ENCODE measurements around the gene PACSIN1. TPM values are rescaled to one million over a fixed set of nuclear protein-coding genes. Genes with fewer than 3 reads are reported as not detected.

PACSIN1 gene
- polyA plus RNA-seq, 1 donor (not counting 4 experiments of a cell fraction or from before 2014, with no cell fraction given) = not detected

DNA sequence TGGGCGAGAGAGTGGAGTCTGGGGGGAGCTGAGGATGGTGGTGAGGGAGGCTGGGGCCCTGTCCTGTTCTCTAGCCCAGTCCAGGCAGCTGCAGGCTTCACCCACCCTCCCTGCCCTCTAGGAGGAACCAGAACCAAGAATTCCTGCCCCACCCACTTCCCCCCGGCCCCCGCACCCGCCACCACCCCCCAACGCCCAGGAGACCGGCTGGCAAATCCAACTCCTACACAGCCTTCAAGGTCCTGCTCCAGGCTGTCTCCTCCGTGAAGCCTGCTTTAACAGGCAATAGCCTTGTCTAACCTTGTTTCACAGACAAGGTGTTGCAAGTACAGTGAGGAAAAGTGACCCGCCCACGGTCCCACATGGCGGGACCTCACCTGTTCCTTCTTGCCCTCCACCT is 87.9 kb downstream of the PACSIN1 start:
- no peak for FAIRE-seq
- no peak overlapping the region for H3K4me3 ChIP-seq (ENCODE audit: control insufficient read depth in 2 of 3, extremely low read depth in 1 of 3, insufficient read depth in 2 of 3, low read depth in 1 of 3, low read length in 3 of 3)
- no peak overlapping the region for H3K9ac ChIP-seq (ENCODE audit: control insufficient read depth, extremely low read depth, insufficient read depth, low read length)
- H2AFZ ChIP-seq (ENCODE audit: control insufficient read depth, low read length) = no peak overlapping the region
- H3K36me3 ChIP-seq (ENCODE audit: control insufficient read depth in 2 of 2, extremely low read depth in 1 of 2, insufficient read depth in 2 of 2, low read length in 2 of 2) = no peaks in the 10 kb centered on the region
- dilution Hi-C loops (cut with MboI; ENCODE audit: extremely low pct_ligation_motif_present, low sequenced_read_pairs) = no loop called here
- no peaks in the 10 kb centered on the region for H3K9me3 ChIP-seq (ENCODE audit: control insufficient read depth, low read depth, low read length)
- no peaks in the 10 kb centered on the region for H3K9me1 ChIP-seq (ENCODE audit: control insufficient read depth, extremely low read depth, insufficient read depth, low read length)
- H4K20me1 ChIP-seq (ENCODE audit: control insufficient read depth, extremely low read depth, insufficient read depth, low read length) = no peaks in the 10 kb centered on the region
- peaks cover 3% of the 10 kb centered on the region for H3K27me3 ChIP-seq (ENCODE audit: control insufficient read depth, extremely low read depth, insufficient read depth, low read length)
- H3K79me2 ChIP-seq (ENCODE audit: control insufficient read depth, insufficient read depth, low read length) = no peaks in the 10 kb centered on the region
- DNase-seq (ENCODE audit: low read depth, low spot score) = no peak
- TF ChIP-seq EZH2 (IDR thresholded peaks at IDR 0.05; ENCODE audit: low read length) = no peak
- TF ChIP-seq, protein P1, sequence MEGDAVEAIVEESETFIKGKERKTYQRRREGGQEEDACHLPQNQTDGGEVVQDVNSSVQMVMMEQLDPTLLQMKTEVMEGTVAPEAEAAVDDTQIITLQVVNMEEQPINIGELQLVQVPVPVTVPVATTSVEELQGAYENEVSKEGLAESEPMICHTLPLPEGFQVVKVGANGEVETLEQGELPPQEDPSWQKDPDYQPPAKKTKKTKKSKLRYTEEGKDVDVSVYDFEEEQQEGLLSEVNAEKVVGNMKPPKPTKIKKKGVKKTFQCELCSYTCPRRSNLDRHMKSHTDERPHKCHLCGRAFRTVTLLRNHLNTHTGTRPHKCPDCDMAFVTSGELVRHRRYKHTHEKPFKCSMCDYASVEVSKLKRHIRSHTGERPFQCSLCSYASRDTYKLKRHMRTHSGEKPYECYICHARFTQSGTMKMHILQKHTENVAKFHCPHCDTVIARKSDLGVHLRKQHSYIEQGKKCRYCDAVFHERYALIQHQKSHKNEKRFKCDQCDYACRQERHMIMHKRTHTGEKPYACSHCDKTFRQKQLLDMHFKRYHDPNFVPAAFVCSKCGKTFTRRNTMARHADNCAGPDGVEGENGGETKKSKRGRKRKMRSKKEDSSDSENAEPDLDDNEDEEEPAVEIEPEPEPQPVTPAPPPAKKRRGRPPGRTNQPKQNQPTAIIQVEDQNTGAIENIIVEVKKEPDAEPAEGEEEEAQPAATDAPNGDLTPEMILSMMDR (optimal IDR thresholded peaks at IDR 0.05 in 1 of 3, IDR thresholded peaks at IDR 0.05 in 1 of 3, conservative IDR thresholded peaks at IDR 0.05 in 1 of 3; ENCODE audit: extremely low read depth in 1 of 3, insufficient read depth in 2 of 3, low read length in 3 of 3) = no peak
- H3K4me2 ChIP-seq (ENCODE audit: control insufficient read depth, extremely low read depth, insufficient read depth, low read depth, low read length) = no peak overlapping the region
- H3K4me1 ChIP-seq (ENCODE audit: control insufficient read depth, extremely low read depth, insufficient read depth, low read length) = peaks cover 10% of the 10 kb centered on the region
- no peak overlapping the region for H3K27ac ChIP-seq (ENCODE audit: control insufficient read depth, insufficient read depth, low read length)

DNA sequence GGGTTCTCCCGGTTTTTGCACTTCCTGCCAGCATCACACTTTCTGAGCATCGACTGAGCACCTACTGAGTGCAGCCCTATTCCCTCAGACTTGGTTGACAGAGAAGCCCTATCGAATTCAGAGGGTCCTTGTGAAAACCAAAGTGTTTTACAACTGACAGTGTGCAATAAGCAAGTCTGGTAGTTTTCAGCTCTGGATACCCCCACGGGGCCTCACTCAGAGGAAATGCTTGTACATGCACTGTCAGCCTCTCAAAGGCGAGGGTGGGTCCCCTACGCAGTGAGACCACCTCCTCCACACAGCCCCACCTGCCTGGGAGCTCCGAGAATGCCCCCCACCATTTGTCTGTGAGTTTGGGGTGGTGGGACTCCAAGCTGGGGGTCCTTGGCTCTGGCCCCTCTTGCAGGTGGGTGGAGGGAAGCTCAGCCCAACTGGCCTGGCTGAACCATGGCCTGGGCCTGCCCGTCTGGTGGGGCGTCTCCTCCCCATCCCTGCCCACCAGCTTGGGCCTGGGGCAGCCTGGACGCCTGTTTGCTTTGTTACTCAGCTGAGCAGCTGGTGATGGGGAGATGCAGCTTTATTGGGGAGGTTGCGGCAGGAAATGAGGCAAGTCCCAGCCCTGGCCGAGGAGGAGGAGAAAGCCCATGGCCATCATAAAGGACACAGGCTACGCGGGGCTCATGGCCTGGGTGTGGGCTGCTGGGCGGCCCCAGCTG is 88.6 kb downstream of the PACSIN1 start:
- no peak overlapping the region for H3K9ac ChIP-seq (ENCODE audit: control insufficient read depth, extremely low read depth, insufficient read depth, low read length)
- TF ChIP-seq, protein P1 (optimal IDR thresholded peaks at IDR 0.05 in 1 of 3, IDR thresholded peaks at IDR 0.05 in 1 of 3, conservative IDR thresholded peaks at IDR 0.05 in 1 of 3; ENCODE audit: extremely low read depth in 1 of 3, insufficient read depth in 2 of 3, low read length in 3 of 3) = no peak
- no peak for TF ChIP-seq EZH2 (IDR thresholded peaks at IDR 0.05; ENCODE audit: low read length)
- no peaks in the 10 kb centered on the region for H3K79me2 ChIP-seq (ENCODE audit: control insufficient read depth, insufficient read depth, low read length)
- peaks cover 3% of the 10 kb centered on the region for H3K27me3 ChIP-seq (ENCODE audit: control insufficient read depth, extremely low read depth, insufficient read depth, low read length)
- H3K4me3 ChIP-seq (ENCODE audit: control insufficient read depth in 2 of 3, extremely low read depth in 1 of 3, insufficient read depth in 2 of 3, low read depth in 1 of 3, low read length in 3 of 3) = no peak overlapping the region
- H3K27ac ChIP-seq (ENCODE audit: control insufficient read depth, insufficient read depth, low read length) = no peak overlapping the region
- no peak for FAIRE-seq
- no peaks in the 10 kb centered on the region for H4K20me1 ChIP-seq (ENCODE audit: control insufficient read depth, extremely low read depth, insufficient read depth, low read length)
- H3K36me3 ChIP-seq (ENCODE audit: control insufficient read depth in 2 of 2, extremely low read depth in 1 of 2, insufficient read depth in 2 of 2, low read length in 2 of 2) = no peaks in the 10 kb centered on the region
- no peaks in the 10 kb centered on the region for H3K9me3 ChIP-seq (ENCODE audit: control insufficient read depth, low read depth, low read length)
- no peaks in the 10 kb centered on the region for H3K9me1 ChIP-seq (ENCODE audit: control insufficient read depth, extremely low read depth, insufficient read depth, low read length)
- no peak for DNase-seq (ENCODE audit: low read depth, low spot score)
- dilution Hi-C loops (cut with MboI; ENCODE audit: extremely low pct_ligation_motif_present, low sequenced_read_pairs) = no loop called here
- H3K4me1 ChIP-seq (ENCODE audit: control insufficient read depth, extremely low read depth, insufficient read depth, low read length) = peaks cover 4% of the 10 kb centered on the region
- no peak overlapping the region for H2AFZ ChIP-seq (ENCODE audit: control insufficient read depth, low read length)
- no peak overlapping the region for H3K4me2 ChIP-seq (ENCODE audit: control insufficient read depth, extremely low read depth, insufficient read depth, low read depth, low read length)

Measured in keratinocyte (primary cell).